ENCODE measurements around the gene ATP5F1D.

DNA sequence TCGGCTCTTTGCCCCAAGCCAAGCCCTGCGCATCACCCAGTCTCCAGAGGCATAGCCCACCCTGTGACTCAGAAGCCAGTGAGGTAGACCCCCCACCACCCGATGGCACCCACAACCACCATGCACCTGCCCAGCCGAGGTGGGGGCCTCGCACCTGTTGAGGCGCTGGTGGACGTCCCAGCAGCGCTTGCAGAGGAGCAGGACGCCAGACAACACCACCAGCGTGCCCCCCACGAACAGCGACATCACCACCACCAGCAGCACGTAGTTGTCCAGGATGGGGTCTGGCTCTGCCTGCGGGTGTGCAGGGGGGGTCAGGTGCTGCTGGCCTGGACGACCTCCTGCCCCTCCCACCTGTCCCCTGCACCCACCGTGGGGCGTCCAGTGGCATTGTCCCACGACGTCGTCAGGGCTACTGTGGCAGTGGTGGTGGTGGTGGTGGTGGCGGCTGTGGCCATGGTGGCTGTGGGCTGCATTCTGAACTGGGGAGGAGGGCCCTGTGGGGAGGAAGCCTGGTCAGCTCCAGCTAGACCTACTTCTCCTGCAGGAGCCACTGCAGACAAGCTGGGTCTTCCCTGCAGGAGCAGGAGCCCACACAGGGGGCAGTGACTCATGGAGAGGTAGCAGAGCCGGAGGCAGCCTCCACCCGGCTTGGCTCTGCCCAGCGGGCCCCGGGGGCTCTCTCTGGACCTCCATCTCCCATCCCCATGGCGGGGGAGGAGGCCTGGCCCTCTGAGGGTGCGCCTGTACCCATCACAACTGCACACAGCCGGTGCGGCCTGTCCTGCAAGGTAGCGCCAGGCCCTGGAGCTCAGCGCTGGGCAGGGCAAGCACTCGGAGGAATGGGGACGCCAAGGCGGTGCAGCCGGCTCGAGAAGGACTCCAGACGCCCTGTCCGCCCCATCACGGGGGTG, 5.7 kb upstream of the ATP5F1D start:
- TF ChIP-seq POLR2AphosphoS5 (IDR thresholded peaks at IDR 0.05; ENCODE audit: low read depth) (no peak), EZH2phosphoT487 (IDR thresholded peaks at IDR 0.05; ENCODE audit: unreplicated experiment) (no peak), STAT1 (IDR thresholded peaks at IDR 0.05; ENCODE audit: unreplicated experiment) (no peak), EZH2 (IDR thresholded peaks at IDR 0.05; ENCODE audit: low read depth, unreplicated experiment) (no peak)
- TF ChIP-seq, protein P1, sequence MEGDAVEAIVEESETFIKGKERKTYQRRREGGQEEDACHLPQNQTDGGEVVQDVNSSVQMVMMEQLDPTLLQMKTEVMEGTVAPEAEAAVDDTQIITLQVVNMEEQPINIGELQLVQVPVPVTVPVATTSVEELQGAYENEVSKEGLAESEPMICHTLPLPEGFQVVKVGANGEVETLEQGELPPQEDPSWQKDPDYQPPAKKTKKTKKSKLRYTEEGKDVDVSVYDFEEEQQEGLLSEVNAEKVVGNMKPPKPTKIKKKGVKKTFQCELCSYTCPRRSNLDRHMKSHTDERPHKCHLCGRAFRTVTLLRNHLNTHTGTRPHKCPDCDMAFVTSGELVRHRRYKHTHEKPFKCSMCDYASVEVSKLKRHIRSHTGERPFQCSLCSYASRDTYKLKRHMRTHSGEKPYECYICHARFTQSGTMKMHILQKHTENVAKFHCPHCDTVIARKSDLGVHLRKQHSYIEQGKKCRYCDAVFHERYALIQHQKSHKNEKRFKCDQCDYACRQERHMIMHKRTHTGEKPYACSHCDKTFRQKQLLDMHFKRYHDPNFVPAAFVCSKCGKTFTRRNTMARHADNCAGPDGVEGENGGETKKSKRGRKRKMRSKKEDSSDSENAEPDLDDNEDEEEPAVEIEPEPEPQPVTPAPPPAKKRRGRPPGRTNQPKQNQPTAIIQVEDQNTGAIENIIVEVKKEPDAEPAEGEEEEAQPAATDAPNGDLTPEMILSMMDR (conservative IDR thresholded peaks at IDR 0.05; ENCODE audit: low read depth in 2 of 2), result no peak

Measured in GM23338 (cell line).